SK-N-SH treated with all-trans-retinoic acid at 6 μM for 48 hours (cell line): ENCODE data around the gene CHMP3.

ENCODE experiments used
- ATAC-seq: fragments of 200-7000 bp; cut with Tn5 transposase; 3 replicates; pipeline ENCODE4 v1.9.1; 2020; ENCODE audit warnings: mild to moderate bottlenecking, moderate library complexity
- ARNTL ChIP-seq: fragments of 450-650 bp; formaldehyde crosslinking; IDR thresholded peaks from 2 replicates; pipeline ENCODE4 v1.5.0; 2020; ENCODE audit warnings: low read depth, mild to moderate bottlenecking, moderate library complexity, borderline replicate concordance
- BACH2 ChIP-seq: fragments of 250-450 bp; sonication (Bioruptor Pico); IDR thresholded peaks from 2 replicates; pipeline ENCODE4 v1.9.0; 2021; ENCODE audit warnings: mild to moderate bottlenecking, borderline replicate concordance
- CSDC2 ChIP-seq: fragments of 250-450 bp; sonication (Bioruptor Pico); IDR thresholded peaks from 2 replicates; pipeline ENCODE4 v1.5.0; 2020; ENCODE audit warnings: mild to moderate bottlenecking, moderate library complexity
- GLIS3 ChIP-seq: fragments of 250-450 bp; sonication (Bioruptor Pico); IDR thresholded peaks from 2 replicates; pipeline ENCODE4 v1.5.0; 2020; ENCODE audit warnings: mild to moderate bottlenecking, moderate library complexity
- ISL1 ChIP-seq: fragments of 250-450 bp; sonication (Bioruptor Pico); IDR thresholded peaks from 2 replicates; pipeline ENCODE4 v2.1.2; 2022; ENCODE audit warnings: mild to moderate bottlenecking, moderate library complexity
- OSR1 ChIP-seq: fragments of 250-450 bp; sonication (Bioruptor Pico); IDR thresholded peaks from 2 replicates; pipeline ENCODE4 v1.8.0; 2022; ENCODE audit warnings: moderate library complexity, mild to moderate bottlenecking, inconsistent platforms
- PPARA ChIP-seq: fragments of 250-450 bp; sonication (Bioruptor Pico); IDR thresholded peaks from 2 replicates; pipeline ENCODE4 v1.5.0; 2020; ENCODE audit warnings: mild to moderate bottlenecking, borderline replicate concordance
- RARB ChIP-seq: fragments of 250-450 bp; sonication (Bioruptor Pico); IDR thresholded peaks from 2 replicates; pipeline ENCODE4 v1.8.0; 2021; ENCODE audit warnings: mild to moderate bottlenecking, moderate library complexity
- SNAI2 ChIP-seq: fragments of 250-450 bp; sonication (Bioruptor Pico); IDR thresholded peaks from 2 replicates; pipeline ENCODE4 v1.5.0; 2020; ENCODE audit warnings: mild to moderate bottlenecking, moderate library complexity
- TCF4 ChIP-seq: fragments of 250-450 bp; sonication (Bioruptor Pico); IDR thresholded peaks from 2 replicates; pipeline ENCODE4 v1.8.0; 2021; ENCODE audit warnings: mild to moderate bottlenecking, moderate library complexity, borderline replicate concordance
- TOX ChIP-seq: fragments of 250-450 bp; sonication (Bioruptor Pico); IDR thresholded peaks from 2 replicates; pipeline ENCODE4 v1.8.0; 2021; ENCODE audit warnings: mild to moderate bottlenecking, moderate library complexity, borderline replicate concordance
- ZFP3 ChIP-seq: fragments of 250-450 bp; sonication (Bioruptor Pico); IDR thresholded peaks from 2 replicates; pipeline ENCODE4 v1.5.0; 2020; ENCODE audit warnings: mild to moderate bottlenecking, moderate library complexity
- ZFP30 ChIP-seq: fragments of 450-650 bp; formaldehyde crosslinking; IDR thresholded peaks from 2 replicates; pipeline ENCODE4 v1.5.0; 2022; ENCODE audit warnings: mild to moderate bottlenecking, moderate library complexity
- ZNF565 ChIP-seq: fragments of 450-650 bp; formaldehyde crosslinking; conservative IDR thresholded peaks from 2 replicates; pipeline ENCODE4 v1.5.0; 2020; ENCODE audit warnings: low read depth, mild to moderate bottlenecking, moderate library complexity
- ZNF70 ChIP-seq: fragments of 450-650 bp; formaldehyde crosslinking; IDR thresholded peaks from 2 replicates; pipeline ENCODE4 v1.5.0; 2020; ENCODE audit warnings: mild to moderate bottlenecking, moderate library complexity
- TF ChIP-seq, protein P1 (sequence below): fragments of 250-450 bp; sonication (Bioruptor Pico); IDR thresholded peaks from 2 replicates; pipeline ENCODE4 v1.8.0; 2021; ENCODE audit warnings: low read depth, mild to moderate bottlenecking, moderate library complexity, borderline replicate concordance
- TF ChIP-seq, protein P2 (sequence below): fragments of 250-450 bp; sonication (Bioruptor Pico); IDR thresholded peaks from 2 replicates; pipeline ENCODE4 v1.8.0; 2020; ENCODE audit warnings: mild to moderate bottlenecking, moderate library complexity, borderline replicate concordance
- TF ChIP-seq, protein P3 (sequence below): fragments of 250-450 bp; sonication (Bioruptor Pico); IDR thresholded peaks from 2 replicates; pipeline ENCODE4 v1.5.1; 2020; ENCODE audit warnings: low read depth, mild to moderate bottlenecking, moderate library complexity
- TF ChIP-seq, protein P4 (sequence below): fragments of 250-450 bp; sonication (Bioruptor Pico); IDR thresholded peaks from 2 replicates; pipeline ENCODE4 v1.5.0; 2020; ENCODE audit warnings: mild to moderate bottlenecking, moderate library complexity
- TF ChIP-seq, protein P5 (sequence below): fragments of 250-450 bp; sonication (Bioruptor Pico); IDR thresholded peaks from 2 replicates; pipeline ENCODE4 v1.5.1; 2021; ENCODE audit warnings: mild to moderate bottlenecking, moderate library complexity

The CHMP3 gene

DNA sequence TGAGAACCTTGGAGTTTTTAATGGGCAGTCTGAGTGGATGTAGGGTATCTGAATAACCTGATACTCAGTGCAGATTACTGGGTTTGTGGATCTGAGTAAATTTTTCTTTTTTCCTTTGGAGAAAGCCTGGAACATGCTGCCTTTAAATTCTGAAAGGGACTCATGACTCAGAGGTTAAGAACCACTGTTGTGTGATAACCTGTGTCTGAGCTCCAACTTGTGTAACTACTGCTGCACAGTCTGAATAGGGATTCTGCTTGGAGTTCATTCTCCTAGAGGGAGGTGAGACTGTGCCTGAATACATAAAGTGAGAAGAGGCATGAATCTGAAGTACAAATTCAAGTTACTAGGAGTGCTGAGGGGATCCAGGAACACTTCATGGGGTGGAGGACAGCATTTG lies 85.9 kb downstream of the CHMP3 start (continued):
- TF ChIP-seq, protein P1, sequence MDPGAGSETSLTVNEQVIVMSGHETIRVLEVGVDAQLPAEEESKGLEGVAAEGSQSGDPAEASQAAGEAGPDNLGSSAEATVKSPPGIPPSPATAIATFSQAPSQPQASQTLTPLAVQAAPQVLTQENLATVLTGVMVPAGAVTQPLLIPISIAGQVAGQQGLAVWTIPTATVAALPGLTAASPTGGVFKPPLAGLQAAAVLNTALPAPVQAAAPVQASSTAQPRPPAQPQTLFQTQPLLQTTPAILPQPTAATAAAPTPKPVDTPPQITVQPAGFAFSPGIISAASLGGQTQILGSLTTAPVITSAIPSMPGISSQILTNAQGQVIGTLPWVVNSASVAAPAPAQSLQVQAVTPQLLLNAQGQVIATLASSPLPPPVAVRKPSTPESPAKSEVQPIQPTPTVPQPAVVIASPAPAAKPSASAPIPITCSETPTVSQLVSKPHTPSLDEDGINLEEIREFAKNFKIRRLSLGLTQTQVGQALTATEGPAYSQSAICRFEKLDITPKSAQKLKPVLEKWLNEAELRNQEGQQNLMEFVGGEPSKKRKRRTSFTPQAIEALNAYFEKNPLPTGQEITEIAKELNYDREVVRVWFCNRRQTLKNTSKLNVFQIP (CRISPR knock-in tag), result no peak

DNA sequence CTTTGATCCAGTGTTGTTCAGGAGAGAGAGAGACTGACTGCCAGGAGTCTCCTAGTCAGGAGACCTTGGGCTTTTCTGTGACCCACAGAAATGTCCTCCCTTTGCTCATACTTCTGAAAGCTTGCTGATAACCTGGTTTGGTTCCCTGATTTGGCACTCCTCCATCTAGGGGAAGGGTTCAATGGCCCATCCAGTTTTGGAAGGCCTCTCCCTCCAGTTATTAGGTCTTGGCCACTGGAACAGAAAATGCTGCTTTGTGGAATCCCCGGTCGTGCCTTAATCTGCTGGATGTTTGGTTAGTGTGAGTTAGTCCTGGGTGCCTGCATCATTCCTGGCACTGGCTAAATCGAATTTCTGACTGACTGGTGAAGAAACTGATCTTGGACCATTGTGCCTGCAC lies 86.3 kb downstream of the CHMP3 start:
- ATAC-seq, result no peak
- no peak for TF ChIP-seq ZFP3 (CRISPR knock-in tag)
- no peak for TF ChIP-seq PPARA
- TF ChIP-seq RARB, result no peak
- TF ChIP-seq, protein P2, sequence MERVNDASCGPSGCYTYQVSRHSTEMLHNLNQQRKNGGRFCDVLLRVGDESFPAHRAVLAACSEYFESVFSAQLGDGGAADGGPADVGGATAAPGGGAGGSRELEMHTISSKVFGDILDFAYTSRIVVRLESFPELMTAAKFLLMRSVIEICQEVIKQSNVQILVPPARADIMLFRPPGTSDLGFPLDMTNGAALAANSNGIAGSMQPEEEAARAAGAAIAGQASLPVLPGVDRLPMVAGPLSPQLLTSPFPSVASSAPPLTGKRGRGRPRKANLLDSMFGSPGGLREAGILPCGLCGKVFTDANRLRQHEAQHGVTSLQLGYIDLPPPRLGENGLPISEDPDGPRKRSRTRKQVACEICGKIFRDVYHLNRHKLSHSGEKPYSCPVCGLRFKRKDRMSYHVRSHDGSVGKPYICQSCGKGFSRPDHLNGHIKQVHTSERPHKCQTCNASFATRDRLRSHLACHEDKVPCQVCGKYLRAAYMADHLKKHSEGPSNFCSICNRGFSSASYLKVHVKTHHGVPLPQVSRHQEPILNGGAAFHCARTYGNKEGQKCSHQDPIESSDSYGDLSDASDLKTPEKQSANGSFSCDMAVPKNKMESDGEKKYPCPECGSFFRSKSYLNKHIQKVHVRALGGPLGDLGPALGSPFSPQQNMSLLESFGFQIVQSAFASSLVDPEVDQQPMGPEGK (CRISPR knock-in tag), result no peak
- TF ChIP-seq, protein P1 (CRISPR knock-in tag), result no peak
- TF ChIP-seq BACH2 (CRISPR knock-in tag), result no peak
- TF ChIP-seq TCF4 (CRISPR knock-in tag), result no peak

DNA sequence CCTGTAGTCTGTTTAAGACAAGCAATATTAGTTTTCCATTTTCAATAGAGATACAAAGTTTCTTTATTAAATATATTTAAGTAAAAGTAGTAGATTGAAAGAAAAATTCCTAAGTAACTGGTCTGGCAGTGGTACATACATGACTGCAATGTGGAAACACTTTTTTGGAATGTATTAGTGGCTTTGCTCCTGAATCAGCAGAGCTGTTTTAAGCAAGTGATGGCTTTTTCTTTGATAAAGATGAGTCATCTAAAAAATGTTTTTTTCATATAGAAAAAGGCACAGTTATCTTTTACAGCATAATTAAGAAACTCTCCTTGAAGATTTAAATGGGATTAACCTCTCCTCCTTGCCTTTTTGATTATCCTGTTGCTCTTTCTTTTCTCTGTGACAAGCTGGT lies 87.2 kb downstream of the CHMP3 start:
- ATAC-seq, result peak; percentile 71
- TF ChIP-seq OSR1 (CRISPR knock-in tag) (no peak), RARB (no peak), TCF4 (CRISPR knock-in tag) (no peak), ZNF565 (CRISPR knock-in tag) (no peak), CSDC2 (CRISPR knock-in tag) (no peak), SNAI2 (CRISPR knock-in tag) (no peak), ZFP30 (no peak), GLIS3 (CRISPR knock-in tag) (no peak), TOX (CRISPR knock-in tag) (no peak), ARNTL (no peak), ZNF70 (CRISPR knock-in tag) (no peak), PPARA (no peak), ZFP3 (CRISPR knock-in tag) (no peak), ISL1 (CRISPR knock-in tag) (no peak)
- TF ChIP-seq, protein P3, sequence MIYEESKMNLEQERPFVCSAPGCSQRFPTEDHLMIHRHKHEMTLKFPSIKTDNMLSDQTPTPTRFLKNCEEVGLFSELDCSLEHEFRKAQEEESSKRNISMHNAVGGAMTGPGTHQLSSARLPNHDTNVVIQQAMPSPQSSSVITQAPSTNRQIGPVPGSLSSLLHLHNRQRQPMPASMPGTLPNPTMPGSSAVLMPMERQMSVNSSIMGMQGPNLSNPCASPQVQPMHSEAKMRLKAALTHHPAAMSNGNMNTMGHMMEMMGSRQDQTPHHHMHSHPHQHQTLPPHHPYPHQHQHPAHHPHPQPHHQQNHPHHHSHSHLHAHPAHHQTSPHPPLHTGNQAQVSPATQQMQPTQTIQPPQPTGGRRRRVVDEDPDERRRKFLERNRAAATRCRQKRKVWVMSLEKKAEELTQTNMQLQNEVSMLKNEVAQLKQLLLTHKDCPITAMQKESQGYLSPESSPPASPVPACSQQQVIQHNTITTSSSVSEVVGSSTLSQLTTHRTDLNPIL (CRISPR knock-in tag), result no peak
- TF ChIP-seq, protein P4, sequence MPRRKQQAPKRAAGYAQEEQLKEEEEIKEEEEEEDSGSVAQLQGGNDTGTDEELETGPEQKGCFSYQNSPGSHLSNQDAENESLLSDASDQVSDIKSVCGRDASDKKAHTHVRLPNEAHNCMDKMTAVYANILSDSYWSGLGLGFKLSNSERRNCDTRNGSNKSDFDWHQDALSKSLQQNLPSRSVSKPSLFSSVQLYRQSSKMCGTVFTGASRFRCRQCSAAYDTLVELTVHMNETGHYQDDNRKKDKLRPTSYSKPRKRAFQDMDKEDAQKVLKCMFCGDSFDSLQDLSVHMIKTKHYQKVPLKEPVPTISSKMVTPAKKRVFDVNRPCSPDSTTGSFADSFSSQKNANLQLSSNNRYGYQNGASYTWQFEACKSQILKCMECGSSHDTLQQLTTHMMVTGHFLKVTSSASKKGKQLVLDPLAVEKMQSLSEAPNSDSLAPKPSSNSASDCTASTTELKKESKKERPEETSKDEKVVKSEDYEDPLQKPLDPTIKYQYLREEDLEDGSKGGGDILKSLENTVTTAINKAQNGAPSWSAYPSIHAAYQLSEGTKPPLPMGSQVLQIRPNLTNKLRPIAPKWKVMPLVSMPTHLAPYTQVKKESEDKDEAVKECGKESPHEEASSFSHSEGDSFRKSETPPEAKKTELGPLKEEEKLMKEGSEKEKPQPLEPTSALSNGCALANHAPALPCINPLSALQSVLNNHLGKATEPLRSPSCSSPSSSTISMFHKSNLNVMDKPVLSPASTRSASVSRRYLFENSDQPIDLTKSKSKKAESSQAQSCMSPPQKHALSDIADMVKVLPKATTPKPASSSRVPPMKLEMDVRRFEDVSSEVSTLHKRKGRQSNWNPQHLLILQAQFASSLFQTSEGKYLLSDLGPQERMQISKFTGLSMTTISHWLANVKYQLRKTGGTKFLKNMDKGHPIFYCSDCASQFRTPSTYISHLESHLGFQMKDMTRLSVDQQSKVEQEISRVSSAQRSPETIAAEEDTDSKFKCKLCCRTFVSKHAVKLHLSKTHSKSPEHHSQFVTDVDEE (CRISPR knock-in tag), result no peak
- TF ChIP-seq, protein P2 (CRISPR knock-in tag), result no peak
- TF ChIP-seq, protein P5, sequence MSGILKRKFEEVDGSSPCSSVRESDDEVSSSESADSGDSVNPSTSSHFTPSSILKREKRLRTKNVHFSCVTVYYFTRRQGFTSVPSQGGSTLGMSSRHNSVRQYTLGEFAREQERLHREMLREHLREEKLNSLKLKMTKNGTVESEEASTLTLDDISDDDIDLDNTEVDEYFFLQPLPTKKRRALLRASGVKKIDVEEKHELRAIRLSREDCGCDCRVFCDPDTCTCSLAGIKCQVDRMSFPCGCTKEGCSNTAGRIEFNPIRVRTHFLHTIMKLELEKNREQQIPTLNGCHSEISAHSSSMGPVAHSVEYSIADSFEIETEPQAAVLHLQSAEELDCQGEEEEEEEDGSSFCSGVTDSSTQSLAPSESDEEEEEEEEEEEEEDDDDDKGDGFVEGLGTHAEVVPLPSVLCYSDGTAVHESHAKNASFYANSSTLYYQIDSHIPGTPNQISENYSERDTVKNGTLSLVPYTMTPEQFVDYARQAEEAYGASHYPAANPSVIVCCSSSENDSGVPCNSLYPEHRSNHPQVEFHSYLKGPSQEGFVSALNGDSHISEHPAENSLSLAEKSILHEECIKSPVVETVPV (CRISPR knock-in tag), result no peak
- TF ChIP-seq, protein P1 (CRISPR knock-in tag), result no peak
